Endothelial cell of hepatic sinusoid (primary cell): ENCODE measurements around the gene ATOSA.

Source experiments
- in situ Hi-C: cut with HindIII; loops from 2 replicates; pipeline ENCODE4 v1.10.0; 2017; ENCODE audit warnings: low sequenced_read_pairs

Gene ATOSA, protein sequence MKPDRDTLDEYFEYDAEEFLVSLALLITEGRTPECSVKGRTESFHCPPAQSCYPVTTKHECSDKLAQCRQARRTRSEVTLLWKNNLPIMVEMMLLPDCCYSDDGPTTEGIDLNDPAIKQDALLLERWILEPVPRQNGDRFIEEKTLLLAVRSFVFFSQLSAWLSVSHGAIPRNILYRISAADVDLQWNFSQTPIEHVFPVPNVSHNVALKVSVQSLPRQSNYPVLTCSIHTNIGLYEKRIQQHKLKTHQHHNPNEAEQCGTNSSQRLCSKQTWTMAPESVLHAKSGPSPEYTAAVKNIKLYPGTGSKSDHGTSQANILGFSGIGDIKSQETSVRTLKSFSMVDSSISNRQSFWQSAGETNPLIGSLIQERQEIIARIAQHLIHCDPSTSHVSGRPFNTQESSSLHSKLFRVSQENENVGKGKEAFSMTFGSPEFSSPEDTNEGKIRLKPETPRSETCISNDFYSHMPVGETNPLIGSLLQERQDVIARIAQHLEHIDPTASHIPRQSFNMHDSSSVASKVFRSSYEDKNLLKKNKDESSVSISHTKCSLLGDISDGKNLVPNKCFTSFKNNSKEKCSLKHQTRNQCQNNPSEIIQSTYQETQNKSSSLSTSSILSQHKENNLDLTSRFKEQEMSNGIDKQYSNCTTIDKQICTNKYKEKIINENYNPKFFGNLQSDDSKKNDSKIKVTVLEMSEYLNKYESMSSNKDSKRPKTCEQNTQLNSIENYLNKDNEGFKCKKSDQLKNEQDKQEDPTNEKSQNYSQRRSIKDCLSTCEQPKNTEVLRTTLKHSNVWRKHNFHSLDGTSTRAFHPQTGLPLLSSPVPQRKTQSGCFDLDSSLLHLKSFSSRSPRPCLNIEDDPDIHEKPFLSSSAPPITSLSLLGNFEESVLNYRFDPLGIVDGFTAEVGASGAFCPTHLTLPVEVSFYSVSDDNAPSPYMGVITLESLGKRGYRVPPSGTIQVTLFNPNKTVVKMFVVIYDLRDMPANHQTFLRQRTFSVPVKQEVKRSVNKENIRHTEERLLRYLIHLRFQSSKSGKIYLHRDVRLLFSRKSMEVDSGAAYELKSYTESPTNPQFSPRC

DNA sequence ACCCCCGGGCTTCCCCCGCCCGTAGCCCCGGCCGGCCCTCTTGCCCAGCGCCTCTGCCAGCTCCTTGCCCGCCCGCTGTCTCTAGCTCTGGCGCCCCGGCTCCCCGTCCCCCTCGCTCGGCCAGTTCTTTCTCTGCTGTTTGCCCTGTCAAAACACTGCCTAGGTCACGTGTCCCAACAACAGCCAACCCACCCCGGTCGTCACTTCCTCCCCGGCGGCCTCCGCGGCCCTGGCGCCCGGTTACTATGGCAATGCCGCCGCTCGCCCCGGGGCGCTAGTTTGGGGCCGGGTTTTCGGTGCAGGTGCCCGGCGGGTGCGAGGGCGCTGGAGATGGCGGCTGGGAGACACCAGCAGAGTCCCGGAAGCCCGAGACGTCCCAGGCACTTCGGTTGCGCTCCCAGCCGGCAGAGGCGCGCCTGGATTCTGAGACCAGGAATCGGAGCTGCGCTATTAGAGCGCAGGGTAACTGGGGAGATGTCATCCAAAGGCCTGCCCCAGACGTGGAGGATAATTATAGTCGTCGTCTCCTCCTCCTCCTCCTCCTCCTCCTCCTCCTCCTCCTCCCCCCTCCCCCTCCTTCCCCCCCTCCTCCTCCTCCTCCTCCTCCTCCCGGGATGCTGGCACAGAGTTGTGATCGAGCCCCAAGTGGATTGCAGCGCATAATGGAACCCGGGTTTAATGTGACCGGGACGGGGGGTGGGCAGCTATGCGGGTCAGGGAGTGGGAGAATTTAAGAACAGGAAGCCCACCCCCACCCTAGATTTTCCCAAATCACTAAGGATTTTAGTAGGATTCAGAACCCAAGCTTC lies at the start of gene ATOSA:
Gene ATOSA, minus strand, starts transcription at position 157 of the 809 bp plus-strand sequence. CDS start 1,367 bp downstream, outside the sequence.
- in situ Hi-C loops, result loop anchor here (10.0 kb wide), 1 partner anchor 185 kb away; no protein-coding TSS in a partner anchor

DNA sequence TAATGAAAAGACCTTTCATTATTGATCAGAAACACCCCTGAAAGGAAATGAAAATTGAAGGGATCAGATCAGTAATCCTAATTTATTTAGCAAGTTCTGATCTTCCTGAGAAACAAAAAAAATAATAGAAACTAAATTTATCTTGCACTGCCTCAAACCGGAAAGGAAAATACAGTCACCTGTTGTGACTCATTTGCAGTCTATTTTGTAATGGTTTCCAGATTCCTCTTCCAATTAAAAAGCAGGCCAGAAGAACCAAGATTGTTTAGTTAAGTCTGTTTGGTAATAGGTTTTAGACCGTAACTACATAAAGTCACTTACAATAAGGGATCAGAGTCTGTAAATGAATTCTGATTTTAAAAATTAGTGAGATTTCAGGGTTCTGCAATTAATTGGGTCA lies 49.7 kb upstream of the ATOSA start:
- in situ Hi-C loops, result no loop called here

DNA sequence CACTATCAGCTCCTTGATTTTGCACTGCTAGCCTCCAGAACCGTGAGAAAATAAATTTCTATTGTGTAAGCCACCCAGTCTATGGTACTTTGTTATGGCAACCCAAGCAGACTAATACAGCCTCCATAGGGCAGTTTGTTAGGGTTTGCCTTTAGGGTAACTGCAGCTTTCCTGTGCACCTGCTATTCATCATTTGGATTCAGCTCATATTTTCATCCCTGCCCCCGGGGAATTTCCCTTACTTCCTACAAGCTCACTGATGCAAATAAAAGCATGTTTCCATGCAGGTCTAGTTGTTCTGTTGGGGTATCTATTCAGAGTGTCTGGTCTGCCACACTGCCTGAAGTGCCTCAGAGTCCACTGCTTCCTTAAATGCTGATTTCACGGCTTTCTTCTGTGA lies 48.6 kb upstream of the ATOSA start:
- in situ Hi-C loops, result no loop called here

DNA sequence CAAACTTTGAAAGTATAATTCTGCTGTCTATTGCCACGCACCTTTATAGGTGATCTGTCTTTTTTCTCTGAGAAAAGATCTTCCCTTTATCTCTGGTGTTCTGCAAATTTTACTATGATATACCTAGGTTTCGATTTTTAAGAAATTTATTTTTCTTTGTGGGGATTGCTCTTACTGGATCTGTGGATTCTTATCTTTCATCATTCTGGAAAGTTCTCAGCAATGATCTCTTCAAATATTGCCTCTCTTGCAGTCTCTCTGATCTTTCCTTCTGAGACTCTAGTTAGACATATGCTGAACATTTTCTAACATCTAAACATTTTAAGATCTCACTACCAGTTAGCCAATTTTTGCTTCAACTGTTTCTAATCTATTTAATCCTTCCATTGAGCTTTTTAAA lies 47.0 kb upstream of the ATOSA start:
- in situ Hi-C loops, result no loop called here

DNA sequence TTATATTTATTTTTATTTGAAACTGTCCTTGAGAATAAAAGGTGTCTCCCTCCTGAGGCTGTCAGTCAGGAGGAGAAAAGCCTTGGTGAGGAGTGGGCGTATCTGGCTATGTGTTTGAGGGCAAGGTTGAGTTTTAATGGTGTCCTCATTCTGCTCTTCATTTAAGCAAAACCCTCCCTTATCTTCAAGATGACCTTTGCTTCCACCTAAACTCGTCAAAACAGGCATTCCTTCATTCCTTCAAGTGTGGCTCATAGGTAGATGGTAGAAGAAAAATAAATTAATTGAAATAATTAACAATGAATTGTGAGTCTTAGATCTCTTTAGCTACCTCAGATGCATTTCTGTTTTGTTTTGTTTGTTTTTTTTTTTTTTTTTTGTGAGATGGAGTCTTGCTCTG lies 39.4 kb upstream of the ATOSA start:
- in situ Hi-C loops, result no loop called here

DNA sequence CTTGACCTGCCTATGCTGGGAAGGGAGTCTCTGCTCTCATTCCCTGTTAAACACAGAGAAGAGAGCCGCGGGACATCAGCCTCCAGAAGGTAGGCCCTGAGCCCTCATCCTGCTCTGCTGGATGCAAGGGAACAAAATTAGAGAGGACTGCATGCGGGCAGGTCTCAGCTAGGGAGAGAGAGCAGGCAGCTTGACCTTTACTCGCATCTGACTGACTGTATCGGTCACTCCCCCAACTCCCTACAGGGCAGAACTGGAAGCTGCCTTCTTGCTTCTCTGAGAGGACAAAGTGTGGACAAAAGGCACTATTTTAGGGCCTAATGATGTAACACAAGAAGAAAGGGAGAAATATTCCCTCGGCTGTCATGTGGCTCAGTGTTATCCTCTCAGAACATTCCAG lies 38.7 kb upstream of the ATOSA start:
- in situ Hi-C loops, result no loop called here

DNA sequence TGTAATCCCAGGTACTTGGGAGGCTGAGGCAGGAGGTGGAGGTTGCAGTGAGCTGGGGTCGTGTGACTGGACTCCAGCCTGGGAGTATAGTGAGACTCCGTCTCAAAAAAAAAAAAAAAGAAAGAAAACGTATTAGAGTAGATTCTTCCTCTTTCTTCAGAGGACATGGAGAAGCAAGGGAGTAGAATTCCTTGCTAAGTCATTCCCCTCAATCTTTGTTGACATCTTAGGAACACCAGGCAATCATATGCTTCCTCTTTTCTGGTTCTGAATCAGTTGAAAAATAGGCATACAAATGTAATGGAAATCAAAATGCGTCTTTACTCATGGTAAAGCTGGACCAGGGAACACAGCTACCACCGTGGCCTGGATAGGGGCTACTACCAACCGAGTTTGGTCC lies 38.3 kb upstream of the ATOSA start:
- in situ Hi-C loops, result no loop called here

DNA sequence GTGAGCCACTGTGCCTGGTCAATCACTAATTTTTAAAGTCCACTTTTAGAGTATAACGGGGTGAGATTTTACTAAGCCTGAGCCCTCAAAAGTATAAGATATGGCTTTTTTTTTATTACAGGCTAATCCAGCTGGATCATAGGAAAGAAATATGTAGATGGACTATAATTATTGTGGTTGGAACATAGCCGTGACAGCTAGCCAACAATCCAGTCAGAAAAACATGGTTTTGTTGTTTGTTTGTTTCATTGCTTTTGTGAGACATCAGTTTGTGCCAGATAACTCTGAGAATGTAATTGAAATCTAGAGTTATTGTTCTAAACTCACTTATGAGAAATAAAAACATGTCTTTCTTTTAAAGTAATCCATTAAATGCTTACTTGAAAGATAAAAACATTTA lies 37.3 kb upstream of the ATOSA start:
- in situ Hi-C loops, result no loop called here

DNA sequence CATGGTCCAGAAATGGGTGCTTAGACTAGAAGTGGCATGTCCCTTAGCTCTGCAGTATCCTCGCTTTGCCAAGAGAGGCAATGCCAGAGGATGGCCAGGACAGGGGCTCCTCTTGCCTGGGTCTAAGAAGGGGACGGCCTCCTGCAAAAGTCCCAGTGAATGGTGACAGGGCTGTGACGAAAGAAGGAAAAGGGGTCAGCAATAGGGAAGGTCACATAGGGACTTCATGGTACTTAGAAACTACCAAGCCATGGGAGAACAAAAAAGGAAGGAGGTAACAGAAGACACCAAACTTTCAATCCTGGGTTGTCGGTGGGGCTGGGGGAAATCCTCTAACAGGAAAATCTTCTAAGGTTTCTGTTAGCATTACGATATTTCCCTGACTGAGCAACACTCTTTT lies 36.2 kb upstream of the ATOSA start:
- in situ Hi-C loops, result no loop called here

DNA sequence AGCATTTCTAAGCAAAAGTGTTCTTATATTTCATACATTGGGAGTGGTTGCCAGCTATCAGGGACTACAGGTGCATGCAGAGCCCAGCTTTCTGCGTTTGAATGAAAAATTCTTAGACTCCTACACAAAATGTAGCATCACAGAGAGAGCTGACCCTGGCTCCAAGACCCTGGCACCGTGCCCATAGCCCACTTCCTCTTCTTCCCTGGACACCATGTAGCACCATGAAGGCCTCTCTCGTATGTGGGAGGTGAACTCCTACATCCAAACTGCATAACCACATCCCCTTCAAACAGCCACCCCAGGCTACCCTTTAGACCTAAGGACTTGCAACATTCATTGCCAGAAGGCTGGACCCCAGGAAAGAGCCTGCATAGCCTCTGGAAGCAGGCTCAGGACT lies 35.8 kb upstream of the ATOSA start:
- in situ Hi-C loops, result no loop called here

DNA sequence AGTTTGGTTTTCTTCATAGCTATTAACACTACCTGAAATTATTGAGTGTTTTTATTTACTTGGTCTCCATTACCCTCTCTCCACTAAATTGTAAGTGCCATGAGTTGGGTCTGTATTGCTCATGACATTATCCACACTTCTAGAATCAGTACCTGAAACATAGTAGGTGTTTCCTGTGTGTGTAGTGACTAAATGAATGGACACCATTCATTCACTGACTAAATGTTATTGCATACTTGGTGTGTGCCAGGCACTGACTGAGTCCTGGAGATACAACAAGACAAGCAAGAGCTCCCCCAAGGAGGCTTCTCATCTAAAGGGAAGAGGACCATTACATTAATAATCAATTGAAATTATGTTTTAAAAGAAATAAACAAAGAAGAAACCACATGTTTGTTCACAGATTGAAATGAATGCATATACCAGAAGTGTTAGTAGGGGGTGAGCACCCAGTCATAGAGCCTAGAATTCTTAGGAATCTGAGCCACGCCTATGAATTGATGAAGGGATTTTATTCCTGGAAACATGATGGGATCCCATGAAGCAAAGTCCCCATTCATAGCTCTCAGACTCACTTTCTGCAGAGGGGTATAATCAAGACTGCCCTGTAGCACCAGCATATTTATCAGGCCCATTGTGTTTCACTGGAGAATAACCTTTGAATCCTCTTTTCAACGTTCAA lies 31.7 kb upstream of the ATOSA start:
- in situ Hi-C loops, result no loop called here

DNA sequence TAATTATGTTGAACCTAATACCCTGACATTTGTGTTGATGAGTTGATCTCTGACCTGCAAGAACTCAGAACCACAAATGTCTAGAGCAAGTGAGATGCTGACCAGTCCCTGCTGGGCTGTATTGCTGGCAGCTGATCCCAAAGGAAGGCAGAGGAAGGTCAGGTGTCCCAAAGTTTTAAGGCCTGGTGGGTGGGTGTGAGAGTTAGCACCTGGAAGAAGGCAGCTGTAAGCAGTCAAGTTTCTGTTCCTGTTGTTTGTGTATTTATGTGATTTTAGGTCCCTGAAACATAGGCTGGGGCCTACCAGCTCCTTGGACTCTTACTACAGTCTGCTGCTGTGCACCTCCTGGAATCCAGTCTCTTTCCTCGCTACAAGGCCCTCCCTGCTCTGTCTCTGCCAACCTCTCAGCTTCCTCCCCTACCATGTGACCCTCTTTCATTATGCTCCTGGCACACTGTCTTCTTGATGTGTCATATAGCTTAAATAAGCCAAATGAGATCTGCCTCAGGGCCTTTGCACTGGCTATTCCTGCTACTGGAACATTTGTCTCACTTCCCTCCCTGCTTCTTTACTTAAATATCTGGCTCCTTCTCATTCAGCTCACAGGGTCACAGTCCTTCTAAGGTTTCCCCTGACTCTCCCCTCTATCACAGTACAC lies 31.0 kb upstream of the ATOSA start:
- in situ Hi-C loops, result no loop called here

DNA sequence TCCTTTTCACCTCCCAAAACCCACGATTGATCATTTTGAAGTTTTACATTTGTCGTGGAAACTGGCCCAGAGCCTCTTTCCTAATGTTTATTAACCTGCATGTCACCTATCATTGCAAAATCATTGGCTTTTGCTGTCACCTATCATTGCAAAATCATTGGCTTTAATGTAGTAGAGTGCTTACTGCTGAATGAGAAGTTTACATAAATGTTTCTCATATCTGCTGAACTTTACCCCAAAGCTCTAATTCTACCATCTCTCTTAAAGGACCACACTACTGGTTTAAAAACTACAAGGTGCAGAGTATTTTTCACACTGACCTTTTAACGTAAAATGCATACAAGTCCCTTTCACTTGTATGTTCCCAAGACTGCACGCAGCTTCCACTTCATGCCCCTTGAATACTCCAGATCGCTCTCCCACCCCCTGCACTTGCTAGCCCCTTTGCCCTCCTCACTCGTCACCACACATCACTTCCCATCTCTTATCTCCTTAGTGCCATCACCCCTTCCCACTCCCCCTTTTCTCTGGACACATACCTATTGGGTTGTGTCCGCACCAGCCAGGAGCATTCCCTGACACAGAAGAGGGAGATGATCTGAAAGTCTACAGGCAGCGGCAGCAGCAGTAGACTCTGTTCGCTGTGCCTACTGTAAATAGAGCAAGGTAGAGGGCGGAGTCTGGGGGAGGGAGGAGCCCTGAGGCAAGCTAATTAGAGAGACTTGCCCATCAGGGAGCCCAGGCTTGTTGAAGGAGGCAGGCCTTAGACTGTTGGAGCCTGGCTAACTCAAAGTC lies 30.2 kb upstream of the ATOSA start:
- in situ Hi-C loops, result no loop called here

DNA sequence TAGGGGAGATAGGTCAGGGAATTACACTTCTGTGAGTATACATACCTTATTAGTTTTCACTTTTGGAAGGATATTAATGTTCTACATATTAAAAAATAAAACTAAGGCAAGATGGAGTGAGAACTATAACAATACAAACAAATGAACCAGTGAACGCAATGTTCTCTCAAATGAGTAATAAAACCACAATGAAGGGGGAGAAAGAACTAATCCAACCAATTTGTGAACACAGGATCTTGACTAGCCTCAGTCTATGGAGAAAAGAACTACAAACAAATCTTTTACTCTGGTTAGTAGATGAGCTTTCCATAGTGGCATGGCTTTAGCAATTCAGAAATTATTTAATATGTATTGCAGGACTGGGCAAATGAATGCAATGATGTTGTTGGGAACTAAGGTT lies 26.9 kb upstream of the ATOSA start:
- in situ Hi-C loops, result no loop called here

DNA sequence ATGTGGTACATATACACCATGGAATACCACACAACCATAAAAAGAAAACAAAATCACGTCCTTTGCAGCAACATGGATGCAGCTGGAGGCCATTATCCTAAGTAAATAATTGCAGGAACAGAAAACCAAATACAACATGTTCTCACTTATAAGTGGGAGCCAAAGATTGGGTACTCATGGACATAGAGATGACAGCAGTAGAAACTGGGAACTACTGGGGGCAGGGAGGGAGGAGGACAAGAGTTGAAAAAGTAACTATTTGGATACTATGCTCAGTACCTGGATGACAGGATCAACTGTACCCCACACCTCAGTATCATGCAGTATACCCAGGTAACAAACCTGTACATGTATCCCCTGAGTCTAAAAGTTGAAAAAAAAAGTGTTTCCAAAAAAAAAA lies 23.2 kb upstream of the ATOSA start:
- in situ Hi-C loops, result no loop called here

DNA sequence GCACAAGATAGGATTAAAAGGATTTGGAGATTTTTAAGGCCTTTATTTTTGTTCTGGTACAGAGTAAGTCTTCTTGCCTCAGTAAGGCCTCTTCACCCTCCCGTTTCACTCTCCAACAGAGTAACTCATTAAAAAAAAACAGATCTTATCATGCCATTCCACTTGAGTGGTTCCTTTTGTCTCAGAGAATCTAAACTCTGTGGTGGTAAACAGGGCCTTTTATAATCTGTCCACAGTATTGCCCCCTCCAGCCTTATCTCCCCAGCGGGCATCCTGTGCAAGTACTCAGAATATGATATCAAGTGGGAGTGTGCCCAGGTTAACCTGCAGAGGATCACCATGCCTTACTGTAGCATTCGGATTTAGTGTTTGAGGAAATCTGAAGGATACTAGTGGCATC lies 20.3 kb upstream of the ATOSA start:
- in situ Hi-C loops, result no loop called here

DNA sequence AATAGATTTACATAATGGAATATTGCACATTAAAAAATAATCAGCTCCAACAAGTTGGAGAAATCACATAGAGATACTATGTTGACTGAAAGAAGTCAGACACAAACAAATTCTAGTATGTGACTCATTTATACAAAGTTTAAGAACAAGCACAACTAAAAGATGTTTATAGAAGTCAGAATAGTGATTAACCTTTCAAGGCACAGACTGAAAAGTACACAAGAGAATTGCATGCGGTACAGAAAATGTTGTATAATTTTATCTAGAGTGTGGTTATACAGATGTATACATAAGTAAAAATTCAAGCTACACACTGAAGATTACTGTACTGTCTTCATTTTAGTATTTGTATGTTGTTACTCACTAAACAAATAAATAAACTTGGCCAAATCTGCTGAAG lies 19.3 kb upstream of the ATOSA start:
- in situ Hi-C loops, result no loop called here

DNA sequence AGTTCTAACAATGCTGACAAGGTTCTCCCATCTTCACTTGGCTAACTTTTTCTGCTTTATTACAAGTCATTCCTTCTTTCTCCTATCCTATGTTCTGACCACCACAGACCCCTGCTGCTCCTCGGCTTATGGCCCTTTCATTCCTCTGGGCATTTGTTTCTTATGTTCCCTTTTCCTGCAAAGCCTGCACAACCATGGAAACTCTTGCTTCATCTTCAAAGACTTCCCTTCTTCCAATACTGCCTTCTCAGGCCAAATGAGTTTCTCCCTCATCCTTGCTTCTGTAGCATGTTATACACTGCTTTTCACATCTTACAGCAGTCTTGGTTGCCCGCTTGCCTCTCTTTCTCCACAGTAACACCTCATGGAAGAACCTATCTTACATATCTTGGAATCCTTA lies 17.9 kb upstream of the ATOSA start:
- in situ Hi-C loops, result no loop called here

DNA sequence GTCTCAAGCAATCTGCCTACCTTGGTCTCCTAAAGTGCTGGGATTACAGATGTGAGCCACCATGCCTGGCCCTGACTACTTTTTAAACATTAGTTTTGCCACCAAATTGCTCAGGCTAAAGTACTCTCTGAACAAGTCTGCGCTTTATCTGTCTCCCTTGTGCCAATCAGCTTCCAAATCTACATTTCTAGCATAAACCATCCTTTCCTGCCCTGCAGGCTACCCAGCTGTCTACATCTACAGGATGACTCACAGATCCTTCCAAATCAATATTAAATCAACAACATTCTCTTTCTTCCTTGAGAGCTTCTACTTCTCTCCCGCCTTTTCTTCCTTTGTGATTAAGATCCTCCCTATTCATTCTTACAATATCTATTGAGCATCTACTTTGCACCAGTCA lies 16.0 kb upstream of the ATOSA start:
- in situ Hi-C loops, result no loop called here
